ENCODE data around the gene TOMM34. TPM values are rescaled to one million over a fixed set of nuclear protein-coding genes. Genes with fewer than 3 reads are reported as not detected.

TOMM34 gene
- total and polyA plus RNA-seq, 2 experiments from 2014 or later = 27.4 to 38.7 TPM

GRCh38 chr20:44976698-44977097 lies 16.5 kb upstream of the TOMM34 start:
- H2AFZ ChIP-seq = no peak overlapping the region
- no peaks in the 10 kb centered on the region for H3K79me2 ChIP-seq (replicated peaks; ENCODE audit: insufficient read depth)
- no peaks in the 10 kb centered on the region for H3F3A ChIP-seq (replicated peaks; ENCODE audit: low read depth)
- peaks cover 5% of the 10 kb centered on the region for H4K20me1 ChIP-seq (replicated peaks; ENCODE audit: insufficient read depth)
- Mint-ChIP-seq H3K36me3 (ENCODE audit: low read depth) (peaks cover 40% of the 10 kb centered on the region; the same call in 2 of the 3 replicates), H3K27ac (no peak overlapping the region), H3K4me1 (no peaks in the 10 kb centered on the region), H3K27me3 (ENCODE audit: insufficient read depth, low read depth, poor library complexity) (no peaks in the 10 kb centered on the region), H3K9me3 (no peaks in the 10 kb centered on the region), H3K4me3 (no peak overlapping the region)
- H3K4me1 ChIP-seq (ENCODE audit: insufficient read depth) = no peaks in the 10 kb centered on the region
- DNase-seq (ENCODE audit: low spot score) = no peak
- H3K4me3 ChIP-seq = no peak overlapping the region
- no peak for ATAC-seq
- TF ChIP-seq CREB1 (CRISPR knock-in tag; IDR thresholded peaks at IDR 0.05; ENCODE audit: low read depth) (no peak), ZNF114 (CRISPR knock-in tag; IDR thresholded peaks at IDR 0.05) (no peak), ETS1 (IDR thresholded peaks at IDR 0.05) (no peak), STAT1 (IDR thresholded peaks at IDR 0.05; ENCODE audit: unreplicated experiment) (no peak), JUNB (IDR thresholded peaks at IDR 0.05; ENCODE audit: unreplicated experiment) (no peak), ZNF462 (CRISPR knock-in tag; IDR thresholded peaks at IDR 0.05) (no peak), REST (IDR thresholded peaks at IDR 0.05; ENCODE audit: unreplicated experiment) (no peak), EZH2phosphoT487 (IDR thresholded peaks at IDR 0.05; ENCODE audit: unreplicated experiment) (no peak), CTCF (conservative IDR thresholded peaks at IDR 0.05; ENCODE audit: low read depth in 2 of 2) (no peak), POLR2AphosphoS5 (IDR thresholded peaks at IDR 0.05; ENCODE audit: low read depth) (no peak), EZH2 (IDR thresholded peaks at IDR 0.05; ENCODE audit: low read depth, unreplicated experiment) (no peak), NANOG (IDR thresholded peaks at IDR 0.05; ENCODE audit: borderline replicate concordance) (no peak)
- H3K4me2 ChIP-seq = no peak overlapping the region
- H3K27ac ChIP-seq (ENCODE audit: low read depth) = no peak overlapping the region
- H3K27me3 ChIP-seq (ENCODE audit: insufficient read depth) = no peaks in the 10 kb centered on the region
- no peaks in the 10 kb centered on the region for H3K9me2 ChIP-seq (ENCODE audit: insufficient read depth)
- peaks cover 36% of the 10 kb centered on the region for H3K36me3 ChIP-seq (ENCODE audit: insufficient read depth)

All from GM23338 (cell line).